Thyroid gland (tissue), 4 donors: ENCODE results near the gene FICD.

Source experiments
- CTCF ChIP-seq, 6 experiments: fragments of 200-600 bp in 3 of 6; fragments of 450-650 bp in 3 of 6; sonication (generic) in 3 of 6; IDR thresholded peaks; one replicate each; pipeline ENCODE4 v1.5.1; 2016 to 2019; ENCODE audit warnings: antibody characterized with exemption in 6 of 6, mild to moderate bottlenecking in 2 of 6, inconsistent platforms in 1 of 6, moderate library complexity in 1 of 6
- POLR2A ChIP-seq, 2 donors: fragments of 450-650 bp; IDR thresholded peaks; one replicate each; pipeline ENCODE4 v1.6.1; 2017; ENCODE audit warnings: antibody characterized with exemption in 2 of 2, mild to moderate bottlenecking in 2 of 2, moderate library complexity in 1 of 2

GRCh38 chr12:108468196-108468968, 46.7 kb upstream of the FICD start:
- TF ChIP-seq POLR2A (IDR thresholded peaks at IDR 0.05) = no peak
- no peak for TF ChIP-seq CTCF (IDR thresholded peaks at IDR 0.05)
